ENCODE measurements around the gene GRIN2D. TPM values are rescaled to one million over a fixed set of nuclear protein-coding genes. Genes with fewer than 3 reads are reported as not detected.

The GRIN2D gene
- total and polyA plus RNA-seq, 2 of the 8 experiments (the other 6 are each of a cell fraction or from before 2014, with no cell fraction given), result 2.2 to 12.4 TPM

DNA sequence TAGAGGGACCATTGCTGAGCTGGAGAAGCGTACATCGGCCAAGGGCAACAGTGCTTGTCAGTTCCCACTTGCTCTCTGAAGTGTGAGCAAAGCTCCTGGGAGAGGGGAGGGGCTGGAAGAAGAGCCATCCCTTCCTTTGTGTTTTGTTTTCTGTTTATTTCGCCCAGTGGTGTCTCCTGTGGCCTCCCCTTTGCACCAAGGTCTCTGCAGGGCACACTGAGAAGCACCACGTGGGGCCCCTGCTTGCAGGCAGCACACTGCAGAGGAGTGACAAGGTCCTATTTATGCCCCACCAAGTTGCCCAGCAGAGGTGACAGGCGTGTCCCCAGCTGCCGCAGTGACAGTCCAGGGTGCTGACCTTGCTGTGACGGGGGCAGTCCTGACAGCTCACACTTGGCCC, 24.0 kb downstream of the GRIN2D start:
- CTCF ChIA-PET (ENCODE audit: partially characterized antibody), result interaction anchor here (1.2 to 2.0 kb wide), 2 partner anchors 13 to 44 kb away, joined by 3 to 8 read pairs; no protein-coding TSS in a partner anchor
- no peak overlapping the region for H3K14ac ChIP-seq (ENCODE audit: insufficient read length)

More for the DNA sequence above, 24.0 kb downstream of the GRIN2D start:
- Histone ChIP-seq H3K9me3 (ENCODE audit: insufficient read depth in 2 of 2, low read depth in 1 of 2, low read length in 1 of 2) (no peaks in the 10 kb centered on the region; a peak in 1 of 4 replicates), H3K23ac (ENCODE audit: insufficient read length) (no peak overlapping the region), H3K4me1 (replicated peaks in 1 of 4; ENCODE audit: control insufficient read depth in 3 of 4, insufficient read depth in 4 of 4, low read length in 3 of 4) (peaks cover 0 to 19% (median 8%) of the 10 kb centered on the region in 4 experiments; a peak in 5 of 7 replicates), H2BK120ac (replicated peaks; ENCODE audit: low read depth, low read length) (no peak overlapping the region), H4K8ac (ENCODE audit: extremely low read depth, insufficient read depth, low read length) (no peak overlapping the region; the same call in 1 of the 2 replicates), H3K4ac (replicated peaks; ENCODE audit: insufficient read length, low read depth, low read length) (no peak overlapping the region), H2AK5ac (ENCODE audit: low read depth, low read length) (no peak overlapping the region), H4K20me1 (replicated peaks in 1 of 2; ENCODE audit: control insufficient read depth in 1 of 2, insufficient read depth in 2 of 2, low read length in 2 of 2) (peaks cover 0 to 1% of the 10 kb centered on the region in 2 experiments), H2BK12ac (ENCODE audit: low read depth, low read length) (no peak overlapping the region), H3K27ac (ENCODE audit: low read depth, low read length) (no peak overlapping the region), H3K4me2 (ENCODE audit: insufficient read depth in 1 of 2, low read depth in 2 of 2, low read length in 2 of 2) (no peak overlapping the region), H3K36me3 (ENCODE audit: control insufficient read depth in 2 of 4, insufficient read depth in 4 of 4, low read length in 3 of 4) (no peaks in the 10 kb centered on the region), H3K27me3 (replicated peaks in 1 of 4; ENCODE audit: control insufficient read depth in 3 of 4, extremely low read depth in 1 of 4, insufficient read depth in 3 of 4, low read length in 3 of 4) (no peaks in the 10 kb centered on the region; a peak in 1 of 7 replicates), H3K4me3 (ENCODE audit: extremely low read depth in 1 of 4, insufficient read depth in 2 of 4, low read depth in 3 of 4, low read length in 4 of 4) (no peak overlapping the region), H4K91ac (replicated peaks; ENCODE audit: insufficient read length, low read length) (no peak overlapping the region), H2BK5ac (ENCODE audit: low read depth, low read length) (no peak overlapping the region), H4K5ac (ENCODE audit: insufficient read length, low read depth, low read length) (no peak overlapping the region), H3K18ac (ENCODE audit: extremely low read depth, low read length) (no peak overlapping the region), H2AFZ (ENCODE audit: low read length) (no peak overlapping the region), H2BK20ac (ENCODE audit: low read length) (no peak overlapping the region), H3K9ac (replicated peaks in 1 of 4; ENCODE audit: extremely low read depth in 1 of 4, low read depth in 3 of 4, low read length in 3 of 4) (no peak overlapping the region), H3K79me2 (ENCODE audit: control insufficient read depth in 1 of 2, insufficient read depth in 2 of 2, low read length in 2 of 2) (no peaks in the 10 kb centered on the region), H3K56ac (replicated peaks; ENCODE audit: insufficient read length, low read depth, low read length) (no peak overlapping the region), H3K79me1 (ENCODE audit: low read depth, low read length) (peaks cover 3% of the 10 kb centered on the region; the same call in 1 of the 2 replicates), H3K23me2 (ENCODE audit: low read depth, low read length) (peaks cover 4% of the 10 kb centered on the region; the same call in 1 of the 2 replicates), H2BK15ac (ENCODE audit: low read length) (no peak overlapping the region)
- POLR2A ChIA-PET (ENCODE audit: partially characterized antibody), result interaction anchor here (1.0 to 2.5 kb wide), 3 partner anchors 13 to 29 kb away, joined by 3 to 14 read pairs (median 3); partner anchors contain the start of gene GRWD1
- DNase-seq (ENCODE audit: low read depth in 1 of 2, low spot score in 2 of 2) (no peak), FAIRE-seq (no peak)
- no peak for TF ChIP-seq CEBPB (IDR thresholded peaks at IDR 0.05; ENCODE audit: low read depth, low read length)
- no peak for TF ChIP-seq CTBP2 (IDR thresholded peaks at IDR 0.05; ENCODE audit: borderline replicate concordance, insufficient read depth, insufficient read length, low read length)
- no peak for TF ChIP-seq RXRA (IDR thresholded peaks at IDR 0.05; ENCODE audit: insufficient read depth, low read depth, low read length)
- no peak for TF ChIP-seq HDAC6 (IDR thresholded peaks at IDR 0.05; ENCODE audit: low read depth, low read length)
- no peak for TF ChIP-seq RBBP5 (IDR thresholded peaks at IDR 0.05; ENCODE audit: borderline replicate concordance, low read depth, low read length)
- TF ChIP-seq, protein P1, sequence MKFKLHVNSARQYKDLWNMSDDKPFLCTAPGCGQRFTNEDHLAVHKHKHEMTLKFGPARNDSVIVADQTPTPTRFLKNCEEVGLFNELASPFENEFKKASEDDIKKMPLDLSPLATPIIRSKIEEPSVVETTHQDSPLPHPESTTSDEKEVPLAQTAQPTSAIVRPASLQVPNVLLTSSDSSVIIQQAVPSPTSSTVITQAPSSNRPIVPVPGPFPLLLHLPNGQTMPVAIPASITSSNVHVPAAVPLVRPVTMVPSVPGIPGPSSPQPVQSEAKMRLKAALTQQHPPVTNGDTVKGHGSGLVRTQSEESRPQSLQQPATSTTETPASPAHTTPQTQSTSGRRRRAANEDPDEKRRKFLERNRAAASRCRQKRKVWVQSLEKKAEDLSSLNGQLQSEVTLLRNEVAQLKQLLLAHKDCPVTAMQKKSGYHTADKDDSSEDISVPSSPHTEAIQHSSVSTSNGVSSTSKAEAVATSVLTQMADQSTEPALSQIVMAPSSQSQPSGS (IDR thresholded peaks at IDR 0.05; ENCODE audit: low read length), result no peak
- no peak for TF ChIP-seq TBP (IDR thresholded peaks at IDR 0.05; ENCODE audit: low read depth, low read length)
- no peak for TF ChIP-seq YY1 (IDR thresholded peaks at IDR 0.05; ENCODE audit: low read depth, low read length)
- no peak for TF ChIP-seq EGR1 (IDR thresholded peaks at IDR 0.05; ENCODE audit: borderline replicate concordance, low read depth, low read length)
- TF ChIP-seq NRF1 (IDR thresholded peaks at IDR 0.05; ENCODE audit: low read depth, low read length), result no peak
- TF ChIP-seq POU5F1 (IDR thresholded peaks at IDR 0.05; ENCODE audit: low read depth, low read length), result no peak
- no peak for TF ChIP-seq CHD2 (IDR thresholded peaks at IDR 0.05; ENCODE audit: low read length)
- WGBS, 2 experiments (ENCODE audit: extremely low coverage in 1 of 2, insufficient coverage in 1 of 2, insufficient read length in 1 of 2, insufficient replicate concordance in 2 of 2, low coverage in 1 of 2, low lambda C conversion rate in 2 of 2, missing lambda C conversion rate in 1 of 2), result 84% methylated on average over 7 of the region's 7 CpGs; no CpG with 5 or more reads in 1 of the 2 experiments

Data from H1 (cell line).